Fibroblast of skin of right biceps (primary cell): Measurements from ENCODE around the gene TBX5.

ENCODE experiments used
- DNase-seq: peaks from one replicate; pipeline ENCODE4 v3.0.0-alpha.2; 2013

TBX5 gene

GRCh38 chr12:114318984-114319383 lies 87.0 kb downstream of the TBX5 start:
- no peak for DNase-seq

DNA sequence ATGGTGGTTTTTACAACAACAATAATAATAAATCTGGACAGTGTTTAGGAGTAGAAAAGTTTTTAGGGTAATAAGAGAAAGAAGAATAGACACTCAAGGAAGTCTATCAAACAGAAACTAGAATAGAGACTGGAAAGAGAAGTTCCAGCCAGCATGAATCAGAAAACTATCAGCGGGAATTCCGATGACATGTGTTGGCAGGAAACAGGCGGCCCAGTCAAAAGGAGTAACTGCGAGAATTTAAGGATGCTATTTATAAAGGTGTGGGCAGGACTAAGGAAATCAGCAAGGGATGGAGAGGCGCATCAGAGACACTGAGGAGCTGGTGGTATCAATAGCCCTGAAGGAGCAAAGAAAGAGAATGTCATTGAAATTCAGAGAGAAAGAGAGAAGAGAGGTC lies 89.9 kb downstream of the TBX5 start:
- peak; percentile 90 for DNase-seq

- no peak for DNase-seq
Observed at GRCh38 chr12:114314974-114315720, 90.8 kb downstream of the TBX5 start.

DNA sequence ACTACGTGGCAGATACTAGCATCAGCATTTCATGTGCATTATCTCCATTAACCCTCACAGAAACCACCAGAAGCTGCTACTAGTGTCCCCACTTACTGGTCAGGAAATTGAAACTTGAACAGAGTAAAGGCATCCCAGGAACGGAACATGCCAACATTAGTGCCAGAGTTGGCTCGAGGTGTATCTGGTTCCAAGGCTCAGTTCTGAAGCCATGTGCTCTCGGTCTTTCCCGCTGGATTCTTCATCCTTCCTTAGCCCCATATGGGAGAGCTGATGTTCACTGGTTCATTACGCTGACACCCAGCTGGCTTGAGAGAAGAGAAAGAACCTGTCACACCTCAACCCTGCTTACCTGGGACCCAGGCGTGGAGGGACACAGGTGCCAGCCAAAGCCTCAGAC lies 91.5 kb downstream of the TBX5 start:
- no peak for DNase-seq

DNA sequence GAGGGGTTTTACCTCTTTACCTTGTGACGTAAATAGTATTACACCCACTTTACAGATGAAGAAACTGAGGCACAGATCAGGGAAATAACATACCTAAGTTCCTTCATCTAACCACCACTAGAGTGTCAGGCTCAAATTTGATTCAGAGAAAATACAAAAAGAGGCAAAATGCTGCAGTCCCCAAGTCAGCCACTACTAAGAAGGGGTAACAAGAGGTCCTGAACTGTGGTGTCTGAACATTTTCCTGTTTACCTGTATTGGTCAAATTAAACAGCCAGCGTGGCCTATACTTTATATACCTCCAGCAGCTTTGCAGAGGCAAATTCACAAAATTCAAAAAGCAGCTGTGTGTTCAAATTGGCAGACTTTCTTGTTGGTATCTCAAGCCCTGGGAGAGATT lies 92.0 kb downstream of the TBX5 start:
- DNase-seq, result no peak

- DNase-seq, result peak; percentile 58
Observed at GRCh38 chr12:114311974-114312373, 94.0 kb downstream of the TBX5 start.

- peak; percentile 93 for DNase-seq
Observed at GRCh38 chr12:114306646-114307045, 99.3 kb downstream of the TBX5 start.

GRCh38 chr12:114305446-114305845 lies 100.5 kb downstream of the TBX5 start:
- DNase-seq, result no peak
